ENCODE results near the gene CFAP77.

The CFAP77 gene

GRCh38 chr9:132507670-132508469 lies 97.9 kb downstream of the CFAP77 start:
- H3K9ac ChIP-seq (ENCODE audit: low read length) = no peak overlapping the region
- no peak overlapping the region for H3K18ac ChIP-seq (ENCODE audit: low read length)
- H3K14ac ChIP-seq (ENCODE audit: low read length) = no peak overlapping the region
- H3K79me2 ChIP-seq (ENCODE audit: control insufficient read depth, insufficient read depth, low read length, poor library complexity) = no peaks in the 10 kb centered on the region
- H3K23ac ChIP-seq (ENCODE audit: low read length) = no peak overlapping the region
- no peak overlapping the region for H4K12ac ChIP-seq (ENCODE audit: low read depth, low read length)
- H3K36me3 ChIP-seq (ENCODE audit: control insufficient read depth in 1 of 2, insufficient read depth in 2 of 2, low read length in 2 of 2) = no peaks in the 10 kb centered on the region
- H3K27me3 ChIP-seq (ENCODE audit: insufficient read depth, low read length) = no peaks in the 10 kb centered on the region
- H3K4me2 ChIP-seq (ENCODE audit: low read length) = no peak overlapping the region
- no peaks in the 10 kb centered on the region for H3K79me1 ChIP-seq (ENCODE audit: low read length)
- H2AFZ ChIP-seq (ENCODE audit: insufficient read depth, low read length, poor library complexity) = no peak overlapping the region
- no peak overlapping the region for H2BK12ac ChIP-seq (ENCODE audit: low read length)
- no peak overlapping the region for H4K91ac ChIP-seq (ENCODE audit: low read depth, low read length)
- no peak overlapping the region for H3K4me3 ChIP-seq (ENCODE audit: low read depth, low read length)
- peak; percentile 23 to 76 for DNase-seq
- no peak overlapping the region for H2BK5ac ChIP-seq (ENCODE audit: low read depth, low read length, poor library complexity)
- H2AK5ac ChIP-seq (ENCODE audit: low read length) = no peak overlapping the region
- no peak overlapping the region for H4K8ac ChIP-seq (ENCODE audit: low read depth, low read length)
- no peak overlapping the region for H2BK120ac ChIP-seq (ENCODE audit: insufficient read depth, low read length, poor library complexity)
- H3K27ac ChIP-seq (ENCODE audit: low read depth, low read length) = no peak overlapping the region
- H3K4me1 ChIP-seq (ENCODE audit: control insufficient read depth in 1 of 2, insufficient read depth in 2 of 2, low read length in 2 of 2) = no peaks in the 10 kb centered on the region
- no CpG with 5 or more reads among the region's 24 CpGs for WGBS (ENCODE audit: extremely low coverage, insufficient coverage, insufficient read length)
- H3K4ac ChIP-seq (ENCODE audit: low read depth, low read length) = no peak overlapping the region
- no peaks in the 10 kb centered on the region for H3K9me3 ChIP-seq (ENCODE audit: insufficient read depth, low read depth, low read length)

- Histone ChIP-seq H3K4me2 (ENCODE audit: low read length) (no peak overlapping the region), H3K14ac (ENCODE audit: low read length) (no peak overlapping the region), H4K12ac (ENCODE audit: low read depth, low read length) (no peak overlapping the region), H3K4me3 (ENCODE audit: low read depth, low read length) (no peak overlapping the region), H3K9me3 (ENCODE audit: insufficient read depth, low read depth, low read length) (no peaks in the 10 kb centered on the region), H3K18ac (ENCODE audit: low read length) (no peak overlapping the region), H2BK12ac (ENCODE audit: low read length) (no peak overlapping the region), H3K23ac (ENCODE audit: low read length) (no peak overlapping the region), H2BK5ac (ENCODE audit: low read depth, low read length, poor library complexity) (no peak overlapping the region), H2AK5ac (ENCODE audit: low read length) (no peak overlapping the region), H3K9ac (ENCODE audit: low read length) (no peak overlapping the region), H3K79me2 (ENCODE audit: control insufficient read depth, insufficient read depth, low read length, poor library complexity) (no peaks in the 10 kb centered on the region), H3K79me1 (ENCODE audit: low read length) (no peaks in the 10 kb centered on the region), H3K4ac (ENCODE audit: low read depth, low read length) (no peak overlapping the region), H3K36me3 (ENCODE audit: control insufficient read depth in 1 of 2, insufficient read depth in 2 of 2, low read length in 2 of 2) (no peaks in the 10 kb centered on the region), H3K27me3 (ENCODE audit: insufficient read depth, low read length) (no peaks in the 10 kb centered on the region), H4K8ac (ENCODE audit: low read depth, low read length) (no peak overlapping the region), H3K27ac (ENCODE audit: low read depth, low read length) (no peak overlapping the region), H4K91ac (ENCODE audit: low read depth, low read length) (no peak overlapping the region), H3K4me1 (ENCODE audit: control insufficient read depth in 1 of 2, insufficient read depth in 2 of 2, low read length in 2 of 2) (no peaks in the 10 kb centered on the region), H2BK120ac (ENCODE audit: insufficient read depth, low read length, poor library complexity) (no peak overlapping the region), H2AFZ (ENCODE audit: insufficient read depth, low read length, poor library complexity) (no peak overlapping the region)
- WGBS (ENCODE audit: extremely low coverage, insufficient coverage, insufficient read length) = no CpG with 5 or more reads among the region's 40 CpGs
- no peak for DNase-seq
Measured at GRCh38 chr9:132509928-132510874, 100.2 kb downstream of the CFAP77 start.

- H3K9ac ChIP-seq (ENCODE audit: low read length) = no peak overlapping the region
- no peak overlapping the region for H2AFZ ChIP-seq (ENCODE audit: insufficient read depth, low read length, poor library complexity)
- no peak overlapping the region for H3K18ac ChIP-seq (ENCODE audit: low read length)
- H3K4me2 ChIP-seq (ENCODE audit: low read length) = no peak overlapping the region
- H3K79me1 ChIP-seq (ENCODE audit: low read length) = no peaks in the 10 kb centered on the region
- no peak overlapping the region for H3K14ac ChIP-seq (ENCODE audit: low read length)
- no peak overlapping the region for H2AK5ac ChIP-seq (ENCODE audit: low read length)
- H3K4ac ChIP-seq (ENCODE audit: low read depth, low read length) = no peak overlapping the region
- H3K23ac ChIP-seq (ENCODE audit: low read length) = no peak overlapping the region
- no peak overlapping the region for H2BK12ac ChIP-seq (ENCODE audit: low read length)
- H3K27ac ChIP-seq (ENCODE audit: low read depth, low read length) = no peak overlapping the region
- no peaks in the 10 kb centered on the region for H3K9me3 ChIP-seq (ENCODE audit: insufficient read depth, low read depth, low read length)
- H4K8ac ChIP-seq (ENCODE audit: low read depth, low read length) = no peak overlapping the region
- no peak overlapping the region for H2BK5ac ChIP-seq (ENCODE audit: low read depth, low read length, poor library complexity)
- H3K79me2 ChIP-seq (ENCODE audit: control insufficient read depth, insufficient read depth, low read length, poor library complexity) = no peaks in the 10 kb centered on the region
- H3K27me3 ChIP-seq (ENCODE audit: insufficient read depth, low read length) = no peaks in the 10 kb centered on the region
- H2BK120ac ChIP-seq (ENCODE audit: insufficient read depth, low read length, poor library complexity) = no peak overlapping the region
- H3K36me3 ChIP-seq (ENCODE audit: control insufficient read depth in 1 of 2, insufficient read depth in 2 of 2, low read length in 2 of 2) = no peaks in the 10 kb centered on the region
- no peak overlapping the region for H4K12ac ChIP-seq (ENCODE audit: low read depth, low read length)
- no peaks in the 10 kb centered on the region for H3K4me1 ChIP-seq (ENCODE audit: control insufficient read depth in 1 of 2, insufficient read depth in 2 of 2, low read length in 2 of 2)
- H3K4me3 ChIP-seq (ENCODE audit: low read depth, low read length) = no peak overlapping the region
- no peak for DNase-seq
- H4K91ac ChIP-seq (ENCODE audit: low read depth, low read length) = no peak overlapping the region
- no CpG with 5 or more reads among the region's 25 CpGs for WGBS (ENCODE audit: extremely low coverage, insufficient coverage, insufficient read length)
Measured at GRCh38 chr9:132511191-132511999, 101.4 kb downstream of the CFAP77 start.

GRCh38 chr9:132513416-132513815 lies 103.4 kb downstream of the CFAP77 start:
- H2AK5ac ChIP-seq (ENCODE audit: low read length) = no peak overlapping the region
- no peaks in the 10 kb centered on the region for H3K36me3 ChIP-seq (ENCODE audit: control insufficient read depth in 1 of 2, insufficient read depth in 2 of 2, low read length in 2 of 2)
- no peak overlapping the region for H3K18ac ChIP-seq (ENCODE audit: low read length)
- H3K4me1 ChIP-seq (ENCODE audit: control insufficient read depth in 1 of 2, insufficient read depth in 2 of 2, low read length in 2 of 2) = no peaks in the 10 kb centered on the region
- H3K4ac ChIP-seq (ENCODE audit: low read depth, low read length) = no peak overlapping the region
- no peak overlapping the region for H3K27ac ChIP-seq (ENCODE audit: low read depth, low read length)
- H2BK5ac ChIP-seq (ENCODE audit: low read depth, low read length, poor library complexity) = no peak overlapping the region
- no peak overlapping the region for H4K8ac ChIP-seq (ENCODE audit: low read depth, low read length)
- H3K4me3 ChIP-seq (ENCODE audit: low read depth, low read length) = no peak overlapping the region
- H3K4me2 ChIP-seq (ENCODE audit: low read length) = no peak overlapping the region
- no peaks in the 10 kb centered on the region for H3K79me2 ChIP-seq (ENCODE audit: control insufficient read depth, insufficient read depth, low read length, poor library complexity)
- no peak overlapping the region for H2BK12ac ChIP-seq (ENCODE audit: low read length)
- no peak overlapping the region for H4K91ac ChIP-seq (ENCODE audit: low read depth, low read length)
- no peak overlapping the region for H2BK120ac ChIP-seq (ENCODE audit: insufficient read depth, low read length, poor library complexity)
- no peaks in the 10 kb centered on the region for H3K9me3 ChIP-seq (ENCODE audit: insufficient read depth, low read depth, low read length)
- H3K79me1 ChIP-seq (ENCODE audit: low read length) = no peaks in the 10 kb centered on the region
- no peak overlapping the region for H3K9ac ChIP-seq (ENCODE audit: low read length)
- no peak overlapping the region for H3K23ac ChIP-seq (ENCODE audit: low read length)
- no peak overlapping the region for H2AFZ ChIP-seq (ENCODE audit: insufficient read depth, low read length, poor library complexity)
- no peak for DNase-seq
- no peaks in the 10 kb centered on the region for H3K27me3 ChIP-seq (ENCODE audit: insufficient read depth, low read length)
- WGBS (ENCODE audit: extremely low coverage, insufficient coverage, insufficient read length) = no CpG with 5 or more reads among the region's 15 CpGs
- no peak overlapping the region for H3K14ac ChIP-seq (ENCODE audit: low read length)
- no peak overlapping the region for H4K12ac ChIP-seq (ENCODE audit: low read depth, low read length)
